Measurements from ENCODE around the gene IQGAP1.

- TF ChIP-seq IRF2 (CRISPR knock-in tag; IDR thresholded peaks at IDR 0.05; ENCODE audit: borderline replicate concordance, low read depth) (no peak), MLX (CRISPR knock-in tag; IDR thresholded peaks at IDR 0.05) (no peak), ZNF416 (CRISPR knock-in tag; IDR thresholded peaks at IDR 0.05) (no peak)
Measured at GRCh38 chr15:90375071-90375470, 13.0 kb upstream of the IQGAP1 start.

Measured in WTC11 (cell line).